Stimulated activated CD8-positive, alpha-beta memory T cell treated with anti-CD3 and anti-CD28 coated beads, Interleukin-7, amount 100 ng/mL, for 48 hours (primary cell): ENCODE results near the gene RNF111.
A peak's percentile ranks its signal among the peaks of the same experiment; 100 is the strongest.
"Not testable (repeated sequence)": the region's sequence is repeated elsewhere in the genome, so short reads cannot be mapped to it uniquely, and the experiment has no call there.

Source experiments
- DNase-seq, 2 donors: peaks; one replicate each; pipeline ENCODE4 v3.0.0-alpha.2; 2020; ENCODE audit warnings: low read depth in 1 of 2; ENCODE audit errors: extremely low read depth in 1 of 2

The RNF111 gene

DNA sequence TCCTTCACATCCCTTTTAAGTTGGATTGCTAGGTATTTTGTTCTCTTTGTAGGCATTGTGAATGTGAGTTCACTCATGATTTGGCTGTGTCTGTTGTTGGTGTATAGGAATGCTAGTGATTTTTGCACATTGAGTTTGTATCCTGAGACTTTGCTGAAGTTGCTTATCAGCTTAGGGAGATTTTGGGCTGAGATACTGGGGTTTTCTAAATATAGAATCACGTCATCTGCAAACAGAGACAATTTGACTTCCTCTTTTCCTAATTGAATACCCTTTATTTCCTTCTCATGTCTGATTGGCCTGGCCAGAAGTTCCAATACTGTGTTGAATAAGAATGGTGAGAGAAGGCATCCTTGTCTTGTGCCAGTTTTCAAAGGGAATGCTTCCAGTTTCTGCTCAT, 139.8 kb downstream of the RNF111 start:
- DNase-seq, result not testable (repeated sequence)

DNA sequence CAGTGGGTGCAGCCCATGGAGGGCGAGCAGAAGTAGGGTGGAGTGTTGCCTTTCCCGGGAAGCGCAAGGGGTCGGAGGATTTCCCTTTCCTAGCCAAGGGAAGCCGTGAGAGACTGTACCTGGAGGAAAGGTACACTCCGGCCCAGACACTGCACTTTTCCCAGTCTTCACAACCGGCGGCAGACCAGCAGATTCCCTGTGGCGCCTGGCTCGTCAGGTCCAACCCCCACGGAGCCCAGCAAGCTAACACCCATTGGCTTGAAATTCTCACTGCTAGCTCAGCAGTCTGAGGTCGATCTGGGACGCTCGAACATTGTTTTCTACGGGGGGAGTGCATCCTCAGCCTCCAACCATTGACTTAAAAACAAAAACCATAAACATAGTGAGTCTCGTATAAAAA, 144.0 kb downstream of the RNF111 start:
- no peak for DNase-seq

DNA sequence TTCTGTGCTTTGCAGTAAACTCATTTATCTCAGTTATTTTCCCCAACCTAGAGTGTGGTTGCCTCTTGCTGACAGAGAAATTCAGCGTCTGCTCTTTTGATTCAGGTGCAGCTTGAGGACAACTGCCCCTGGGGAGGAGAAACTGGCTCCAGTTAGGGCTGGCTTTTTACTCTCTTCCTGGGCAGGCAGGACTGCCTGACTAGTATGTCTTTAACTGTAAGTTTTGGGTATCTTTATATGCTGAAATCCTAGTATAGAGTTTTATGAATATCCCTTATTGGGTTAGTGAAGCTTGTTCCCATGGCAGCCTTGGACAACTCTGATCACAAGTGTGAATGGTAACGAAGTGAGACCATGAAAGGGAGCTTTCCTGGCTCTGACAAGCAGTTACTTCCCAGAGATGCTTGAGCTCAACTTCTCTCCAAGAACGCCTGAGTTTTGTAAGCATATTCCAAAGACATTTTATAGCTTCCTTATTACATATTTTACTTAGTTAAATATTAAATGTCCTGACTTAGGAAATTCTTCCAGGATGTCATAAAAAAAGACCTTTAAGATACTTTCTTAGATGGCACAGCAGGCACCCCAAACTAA, 144.6 kb downstream of the RNF111 start:
- DNase-seq, result no peak

DNA sequence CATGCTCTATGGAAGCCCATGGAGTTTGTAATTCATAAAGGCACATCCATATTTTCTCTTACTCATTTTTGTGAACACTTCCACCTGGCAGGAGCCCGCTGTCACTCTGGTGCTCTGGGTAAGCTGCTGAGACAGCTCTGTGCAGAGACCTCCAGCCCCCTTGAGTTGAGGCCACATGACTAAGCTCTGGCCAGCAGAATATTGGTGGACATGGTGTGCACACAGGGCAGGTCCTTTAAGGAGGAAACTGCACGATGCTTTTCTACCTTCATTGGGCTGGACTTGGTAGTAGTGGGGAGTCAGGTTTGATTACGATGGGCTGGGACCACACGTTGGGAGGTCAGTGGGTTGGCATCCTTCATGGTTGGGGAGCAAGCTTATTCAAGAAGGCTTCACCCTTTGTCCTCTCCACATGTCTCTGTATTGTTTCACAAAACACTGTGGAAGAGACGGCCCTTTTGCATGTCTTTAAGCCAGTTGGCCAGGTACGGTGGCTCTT, 146.5 kb downstream of the RNF111 start:
- no peak for DNase-seq

DNA sequence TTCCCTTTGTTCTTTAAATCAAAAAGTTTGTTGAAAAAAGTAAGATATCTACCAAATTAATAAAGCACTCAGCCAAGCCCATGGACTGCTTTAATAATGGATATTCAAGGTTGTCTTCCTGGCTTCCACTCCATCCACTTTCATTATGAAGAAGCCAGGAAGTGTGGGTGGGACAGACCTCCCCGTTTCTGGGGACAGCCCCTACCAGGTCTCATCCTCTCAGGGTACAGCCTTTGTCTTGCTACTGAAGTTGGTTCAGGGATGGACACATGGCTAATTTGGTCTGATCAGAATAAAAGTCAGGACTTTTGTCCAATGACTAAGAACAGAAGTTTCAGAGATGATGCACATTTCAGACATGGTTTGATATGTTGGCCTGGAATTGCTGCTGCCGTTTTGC, 150.1 kb downstream of the RNF111 start:
- DNase-seq, result no peak

DNA sequence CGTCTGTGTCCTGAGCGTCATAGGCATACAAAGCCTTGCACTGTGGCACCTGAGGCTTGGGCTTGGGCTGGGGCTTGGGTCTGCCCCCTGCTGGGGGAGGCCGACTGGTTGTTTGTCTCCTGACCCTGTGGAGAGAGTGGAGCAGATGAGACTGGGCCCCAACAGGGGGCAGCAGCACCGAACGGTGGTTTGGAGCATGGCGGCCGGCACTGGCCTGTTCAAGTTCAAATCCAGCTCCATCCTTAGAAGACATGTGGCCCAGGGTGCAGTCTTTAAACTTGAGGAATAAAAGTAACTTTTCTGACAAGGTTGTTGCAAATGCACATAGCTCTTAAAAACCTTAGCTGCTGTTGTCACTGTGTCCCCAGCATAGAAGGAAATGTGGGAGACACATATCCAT, 150.8 kb downstream of the RNF111 start:
- peak; percentile 1 to 13 for DNase-seq

DNA sequence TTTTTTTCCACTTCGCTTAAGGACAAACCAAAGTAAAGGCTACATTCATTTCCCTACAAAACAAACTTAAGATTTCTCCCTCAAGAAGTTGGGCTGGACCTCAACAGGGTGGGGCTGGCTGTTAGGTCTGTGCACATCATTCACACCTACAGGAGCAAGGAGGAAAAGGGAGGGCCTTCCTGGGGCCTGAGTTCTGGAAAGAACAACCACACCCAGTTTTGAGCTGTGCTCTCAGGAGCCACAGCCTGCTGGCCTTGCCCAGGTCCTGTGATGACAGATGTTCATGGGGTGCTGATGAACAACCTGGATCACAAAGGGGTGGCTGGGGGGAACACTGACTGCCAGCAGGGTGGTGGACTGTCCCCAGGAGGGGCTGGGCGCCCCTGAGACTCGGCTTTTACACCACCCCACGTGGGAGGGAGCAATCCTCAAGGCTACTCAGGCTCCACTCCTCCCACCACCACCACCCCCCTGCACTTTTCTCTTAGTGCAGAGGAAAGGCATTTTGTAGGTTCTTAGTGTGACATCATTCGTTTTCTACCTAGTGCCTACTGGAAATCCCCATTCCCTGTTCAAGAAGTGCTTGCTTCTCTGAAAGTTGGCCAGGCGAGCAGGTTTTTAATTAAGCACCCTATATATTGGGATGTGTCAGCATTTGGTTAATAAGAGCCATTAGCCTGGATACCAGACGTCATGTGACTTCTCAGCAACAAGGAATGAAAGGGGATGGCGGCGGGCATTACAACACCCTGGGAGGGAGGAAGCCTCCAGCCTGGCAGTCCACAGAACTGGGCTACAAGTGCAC, 153.2 kb downstream of the RNF111 start:
- DNase-seq, result no peak

DNA sequence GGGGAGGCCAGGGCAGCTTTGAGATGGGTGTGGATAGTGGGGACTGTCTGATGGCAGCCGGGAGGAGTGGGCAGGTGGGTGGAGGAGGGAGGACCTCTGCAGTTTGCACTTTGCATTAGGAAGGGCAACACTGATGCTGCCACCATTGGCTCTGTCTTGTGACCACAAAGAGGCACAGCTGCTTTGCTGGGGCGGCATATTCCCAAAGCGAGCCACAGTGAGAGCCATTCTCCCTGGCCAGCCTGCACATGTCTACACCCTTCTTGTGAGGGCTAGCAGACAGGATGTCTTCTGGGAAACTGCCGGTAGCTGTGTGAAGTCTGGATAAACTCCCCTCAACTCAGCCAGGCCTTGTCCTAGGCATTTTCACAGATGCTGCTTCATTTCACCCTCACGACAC, 155.8 kb downstream of the RNF111 start:
- no peak for DNase-seq

DNA sequence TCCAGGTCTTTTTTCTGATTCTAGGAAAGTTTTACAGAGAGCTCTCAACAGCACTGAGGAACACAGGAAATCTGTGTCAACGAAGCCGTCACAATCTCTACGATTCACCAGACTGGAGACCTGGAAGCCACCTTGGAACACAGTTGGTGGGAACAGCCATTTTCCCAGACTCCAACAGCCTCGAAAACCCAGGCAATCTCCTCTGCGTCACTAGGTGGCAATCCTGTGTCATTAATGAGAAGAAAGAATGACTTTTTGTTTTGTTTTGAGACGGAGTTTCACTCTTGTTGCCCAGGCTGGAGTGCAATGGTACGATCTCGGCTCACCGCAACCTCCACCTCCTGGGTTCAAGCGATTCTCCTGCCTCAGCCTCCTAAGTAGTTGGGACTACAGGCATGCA, 157.1 kb downstream of the RNF111 start:
- DNase-seq, result not testable (repeated sequence)
